Body of pancreas (tissue), 4 donors: ENCODE measurements around the gene CCSER1. TPM values are rescaled to one million over a fixed set of nuclear protein-coding genes. Genes with fewer than 3 reads are reported as not detected.
"Not testable (repeated sequence)": the region's sequence is repeated elsewhere in the genome, so short reads cannot be mapped to it uniquely, and the experiment has no call there.

Experiments
- ATAC-seq: fragments of 150-250 bp; one replicate; pipeline ENCODE4 v1.9.1; 2016
- DNase-seq, 4 donors: peaks; one replicate each; pipeline ENCODE4 v3.0.0-alpha.2; 2019
- H3K27ac ChIP-seq, 4 donors: fragments of 200-600 bp; sonication (generic); 1 replicate in 3 of 4; 2 replicates in 1 of 4; pipeline versions ENCODE4 v1.5.1 to v1.6.1; 2016 to 2019; ENCODE audit warnings: mild to moderate bottlenecking in 1 of 4, mixed read lengths in 1 of 4, moderate library complexity in 1 of 4
- H3K27me3 ChIP-seq, 2 donors: fragments of 200-600 bp; sonication (generic); one replicate each; pipeline ENCODE4 v1.6.0; 2016; ENCODE audit warnings: mild to moderate bottlenecking in 1 of 2
- H3K36me3 ChIP-seq, 2 donors: fragments of 200-600 bp; sonication (generic); replicated peaks in 1 of 2; 2 replicates each; pipeline ENCODE4 v1.5.1; 2016; ENCODE audit warnings: low read depth in 2 of 2; ENCODE audit not compliant: insufficient read depth in 1 of 2
- H3K4me1 ChIP-seq: fragments of 200-600 bp; sonication (generic); one replicate; pipeline ENCODE4 v1.6.0; 2016
- H3K4me3 ChIP-seq, 2 donors: fragments of 200-600 bp; sonication (generic); 1 replicate in 1 of 2; 2 replicates in 1 of 2; pipeline ENCODE4 v1.5.1; 2016 to 2019
- H3K9me3 ChIP-seq, 3 donors: fragments of 200-600 bp; sonication (generic); 1 replicate in 2 of 3; 2 replicates in 1 of 3; pipeline ENCODE4 v1.5.1; 2016
- CTCF ChIP-seq, 7 experiments: fragments of 450-650 bp in 4 of 7; fragments of 200-600 bp in 3 of 7; sonication (generic) in 3 of 7; IDR thresholded peaks; one replicate each; pipeline ENCODE4 v1.5.1; 2016 to 2019; ENCODE audit warnings: antibody characterized with exemption in 7 of 7
- POLR2A ChIP-seq, 3 donors: fragments of 450-650 bp; IDR thresholded peaks; one replicate each; pipeline ENCODE4 v1.6.1; 2016; ENCODE audit warnings: antibody characterized with exemption in 3 of 3, mild to moderate bottlenecking in 2 of 3
- WGBS, 2 donors: methylation state at CpG; one replicate each; pipeline ENCODE4 v1.1.5; 2017; 5-methylcytosine and 5-hydroxymethylcytosine counted together
- intact Hi-C: fragments of 100-400 bp; cut with DNase I; formaldehyde crosslinking; loops from one replicate; pipeline ENCODE4 v1.15.1; 2023
- total RNA-seq, 2 donors: library from RNA; depleted of rRNA; stranded (reverse); fragments of >200 nt; gene quantifications; one replicate each; pipeline ENCODE4 v1.1.0, GENCODE V29; 2016

The CCSER1 gene
- total RNA-seq, 2 donors from 2014 or later: 13.2 to 14.5 TPM

- Histone ChIP-seq H3K27me3 (no peaks in the 10 kb centered on the region), H3K36me3 (no peaks in the 10 kb centered on the region), H3K4me1 (no peaks in the 10 kb centered on the region), H3K4me3 (no peak overlapping the region), H3K9me3 (no peaks in the 10 kb centered on the region), H3K27ac (no peak overlapping the region)
- ATAC-seq (no peak), DNase-seq (no peak)
- TF ChIP-seq POLR2A (IDR thresholded peaks at IDR 0.05): no peak
- TF ChIP-seq CTCF (IDR thresholded peaks at IDR 0.05): no peak
- 67 to 70% methylated on average over 2 of the region's 2 CpGs for WGBS, 2 donors
- intact Hi-C loops: no loop called here
Measured at GRCh38 chr4:90888571-90888970, 761.4 kb downstream of the CCSER1 start.

GRCh38 chr4:90889171-90889570 lies 762.0 kb downstream of the CCSER1 start:
- 65 to 78% methylated on average over 2 of the region's 2 CpGs for WGBS, 2 donors
- no peaks in the 10 kb centered on the region for H3K27me3 ChIP-seq
- no peak for ATAC-seq
- no peaks in the 10 kb centered on the region for H3K4me1 ChIP-seq
- H3K9me3 ChIP-seq: no peaks in the 10 kb centered on the region
- no peaks in the 10 kb centered on the region for H3K36me3 ChIP-seq
- TF ChIP-seq CTCF (IDR thresholded peaks at IDR 0.05) (no peak), POLR2A (IDR thresholded peaks at IDR 0.05) (no peak)
- H3K4me3 ChIP-seq: no peak overlapping the region
- intact Hi-C loops: no loop called here
- DNase-seq: no peak
- H3K27ac ChIP-seq: no peak overlapping the region

- H3K4me1 ChIP-seq, DNase-seq, H3K4me3 ChIP-seq, H3K27me3 ChIP-seq, ATAC-seq, H3K36me3 ChIP-seq, intact Hi-C loops, H3K27ac ChIP-seq, H3K9me3 ChIP-seq: not testable (repeated sequence)
- 57 to 61% methylated on average over 1 of the region's 1 CpG for WGBS, 2 donors
Measured at GRCh38 chr4:90903413-90903812, 776.2 kb downstream of the CCSER1 start.

- H3K4me3 ChIP-seq: no peak overlapping the region
- H3K36me3 ChIP-seq: no peaks in the 10 kb centered on the region
- TF ChIP-seq POLR2A (IDR thresholded peaks at IDR 0.05) (no peak), CTCF (IDR thresholded peaks at IDR 0.05) (no peak)
- DNase-seq (no peak), ATAC-seq (no peak)
- H3K4me1 ChIP-seq: no peaks in the 10 kb centered on the region
- intact Hi-C loops: no loop called here
- H3K27me3 ChIP-seq: no peaks in the 10 kb centered on the region
- 13 to 26% methylated on average over 1 of the region's 1 CpG for WGBS, 2 donors
- H3K9me3 ChIP-seq: no peaks in the 10 kb centered on the region
- no peak overlapping the region for H3K27ac ChIP-seq
Measured at GRCh38 chr4:90904021-90904420, 776.8 kb downstream of the CCSER1 start.

- Histone ChIP-seq H3K4me3 (no peak overlapping the region), H3K36me3 (no peaks in the 10 kb centered on the region), H3K27me3 (no peaks in the 10 kb centered on the region), H3K27ac (no peak overlapping the region), H3K4me1 (no peaks in the 10 kb centered on the region), H3K9me3 (no peaks in the 10 kb centered on the region)
- WGBS, 2 donors: 62 to 71% methylated on average over 3 of the region's 3 CpGs
- no peak for TF ChIP-seq POLR2A (IDR thresholded peaks at IDR 0.05)
- TF ChIP-seq CTCF (IDR thresholded peaks at IDR 0.05): no peak
- no peak for DNase-seq
- intact Hi-C loops: no loop called here
- ATAC-seq: no peak
Measured at GRCh38 chr4:90906239-90906638, 779.0 kb downstream of the CCSER1 start.

- H3K27ac ChIP-seq, H3K27me3 ChIP-seq, DNase-seq, H3K4me1 ChIP-seq, H3K9me3 ChIP-seq, H3K36me3 ChIP-seq, intact Hi-C loops, ATAC-seq, H3K4me3 ChIP-seq: not testable (repeated sequence)
- 88 to 93% methylated on average over 17 of the region's 17 CpGs for WGBS, 2 donors
Measured at GRCh38 chr4:90911724-90912434, 784.7 kb downstream of the CCSER1 start.
